Endothelial cell of umbilical vein (primary cell): Measurements from ENCODE around the gene CERCAM. TPM values are rescaled to one million over a fixed set of nuclear protein-coding genes. Genes with fewer than 3 reads are reported as not detected.

Experiments used
- BruUV-seq: library from RNA; stranded (reverse); fragments of 400-500 nt; replicated peaks from 2 replicates; lab custom pipeline; 2021; lab: Mats Ljungman, UMichigan
- CTCF ChIA-PET: fragments of 300-600, 350-600 bp; sonication (Branson Sonifier 250); formaldehyde crosslinking; loops from one replicate; lab custom pipeline; 2021; ENCODE audit warnings: antibody characterized with exemption, inconsistent platforms; lab: Charles Lee
- POLR2A ChIA-PET: fragments of 300-600, 350-600 bp; sonication (Branson Sonifier 250); formaldehyde crosslinking; loops from one replicate; lab custom pipeline; 2021; ENCODE audit warnings: antibody characterized with exemption, inconsistent platforms; lab: Charles Lee
- DNase-seq: peaks from one replicate; pipeline ENCODE4 v3.0.0-alpha.2; 2011; ENCODE audit warnings: low read depth, low spot score
- FAIRE-seq: peaks from 2 replicates; lab custom pipeline; 2011; peaks lifted over from hg19 to GRCh38; lab: Jason Lieb, UNC
- H2AFZ ChIP-seq: 2 replicates; pipeline ENCODE4 v1.6.0; 2012; ENCODE audit warnings: low read depth, low read length, control low read depth, inconsistent platforms
- H3K27ac ChIP-seq: 2 replicates; pipeline ENCODE4 v1.5.1; 2011; ENCODE audit warnings: low read depth, mild to moderate bottlenecking, control low read depth, low read length, moderate library complexity; ENCODE audit not compliant: insufficient read depth
- H3K27me3 ChIP-seq, 2 experiments: 2 replicates each; pipeline versions ENCODE4 v1.6.0 to v1.6.1; 2011; ENCODE audit warnings: low read length in 2 of 2, mixed read lengths in 1 of 2; ENCODE audit not compliant: control insufficient read depth in 2 of 2, insufficient read depth in 2 of 2
- H3K36me3 ChIP-seq, 2 experiments: 2 replicates in 1 of 2; 3 replicates in 1 of 2; pipeline ENCODE4 v1.5.1; 2011; ENCODE audit warnings: low read length in 2 of 2, mild to moderate bottlenecking in 1 of 2, moderate library complexity in 1 of 2; ENCODE audit not compliant: control insufficient read depth in 2 of 2, insufficient read depth in 2 of 2; ENCODE audit errors: extremely low read depth in 1 of 2
- H3K4me1 ChIP-seq: 3 replicates; pipeline ENCODE4 v1.5.1; 2011; ENCODE audit warnings: mild to moderate bottlenecking, low read length; ENCODE audit not compliant: control insufficient read depth, insufficient read depth; ENCODE audit errors: extremely low read depth
- H3K4me2 ChIP-seq: 2 replicates; pipeline ENCODE4 v1.6.1; 2011; ENCODE audit warnings: low read length, control low read depth, mixed read lengths; ENCODE audit not compliant: insufficient read depth
- H3K4me3 ChIP-seq, 3 experiments: fragments of 200-600 bp in 1 of 3; sonication (generic), shearing (Covaris generic) in 1 of 3; replicated peaks in 1 of 3; 2 replicates each; pipeline ENCODE4 v1.5.1; 2011 to 2016; ENCODE audit warnings: control low read depth in 3 of 3, low read length in 3 of 3, mild to moderate bottlenecking in 2 of 3, inconsistent platforms in 1 of 3, low read depth in 1 of 3, moderate library complexity in 1 of 3; ENCODE audit not compliant: insufficient read depth in 1 of 3
- H3K79me2 ChIP-seq: 2 replicates; pipeline ENCODE4 v1.6.0; 2012; ENCODE audit warnings: low read length, inconsistent platforms; ENCODE audit not compliant: control insufficient read depth, insufficient read depth
- H3K9ac ChIP-seq: replicated peaks from 2 replicates; pipeline ENCODE3; 2011; ENCODE audit warnings: low read length, control low read depth; ENCODE audit not compliant: insufficient read depth; ENCODE audit errors: extremely low read depth
- H3K9me1 ChIP-seq: replicated peaks from 3 replicates; pipeline ENCODE4 v1.6.0; 2011; ENCODE audit warnings: mild to moderate bottlenecking, low read length; ENCODE audit not compliant: control insufficient read depth, insufficient read depth; ENCODE audit errors: extremely low read depth
- H3K9me3 ChIP-seq: replicated peaks from 2 replicates; pipeline ENCODE4 v1.5.1; 2012; ENCODE audit warnings: low read length, inconsistent platforms; ENCODE audit not compliant: control insufficient read depth, insufficient read depth
- H4K20me1 ChIP-seq: replicated peaks from 2 replicates; pipeline ENCODE3; 2011; ENCODE audit warnings: mild to moderate bottlenecking, low read length; ENCODE audit not compliant: control insufficient read depth, insufficient read depth; ENCODE audit errors: extremely low read depth
- CTCF ChIP-seq, 2 donors: IDR thresholded peaks; 1 replicate in 1 of 2; 2 replicates in 1 of 2; pipeline ENCODE4 v1.5.1; 2011; ENCODE audit warnings: low read length in 2 of 2, mild to moderate bottlenecking in 2 of 2, moderate library complexity in 2 of 2, control low read depth in 1 of 2, inconsistent platforms in 1 of 2, low read depth in 1 of 2; ENCODE audit not compliant: insufficient read depth in 1 of 2; ENCODE audit errors: extremely low read depth in 1 of 2
- EZH2 ChIP-seq: IDR thresholded peaks from 2 replicates; pipeline ENCODE4 v1.6.1; 2012; ENCODE audit warnings: borderline replicate concordance, low read depth, mild to moderate bottlenecking, moderate library complexity, low read length, inconsistent platforms; ENCODE audit not compliant: severe bottlenecking
- FOS ChIP-seq: IDR thresholded peaks from 2 replicates; pipeline ENCODE4 v1.6.1; 2011; ENCODE audit warnings: mild to moderate bottlenecking, low read length, moderate library complexity, borderline replicate concordance; ENCODE audit not compliant: insufficient read depth
- GATA2 ChIP-seq: IDR thresholded peaks from 2 replicates; pipeline ENCODE4 v1.7.0; 2011; ENCODE audit warnings: low read depth, mild to moderate bottlenecking, moderate library complexity, mixed read lengths, low read length; ENCODE audit not compliant: insufficient read length, insufficient read depth
- JUN ChIP-seq: IDR thresholded peaks from 2 replicates; pipeline ENCODE4 v1.6.1; 2011; ENCODE audit warnings: borderline replicate concordance, low read depth; ENCODE audit not compliant: insufficient read length, insufficient read depth
- MAX ChIP-seq: IDR thresholded peaks from 2 replicates; pipeline ENCODE4 v1.6.1; 2011; ENCODE audit not compliant: insufficient read depth, insufficient read length
- MYC ChIP-seq: IDR thresholded peaks from one replicate; pipeline ENCODE4 v1.6.1; 2011; ENCODE audit warnings: mild to moderate bottlenecking, low read depth, low read length
- POLR2A ChIP-seq: IDR thresholded peaks from 2 replicates; pipeline ENCODE4 v1.6.1; 2012; ENCODE audit warnings: low read depth, mild to moderate bottlenecking, control low read depth, low read length
- POLR2AphosphoS5 ChIP-seq: IDR thresholded peaks from 2 replicates; pipeline ENCODE4 v1.6.1; 2012; ENCODE audit warnings: low read depth, mild to moderate bottlenecking, control low read depth, low read length, moderate library complexity; ENCODE audit not compliant: insufficient read depth
- dilution Hi-C: fragments of 300-500 bp; cut with MboI; formaldehyde crosslinking; loops from one replicate; pipeline ENCODE4 v1.15.0; 2019; ENCODE audit warnings: low sequenced_read_pairs; ENCODE audit not compliant: extremely low pct_ligation_motif_present
- intact Hi-C: fragments of 100-400 bp; cut with micrococcal nuclease; formaldehyde crosslinking; loops from one replicate; pipeline ENCODE4 v1.10.0; 2022
- polyA plus RNA-seq, 4 experiments: library from polyadenylated mRNA; depleted of rRNA in 3 of 4; stranded (reverse) in 3 of 4; unstranded in 1 of 4; fragments of >200 nt; gene quantifications; 2 replicates each; pipeline versions ENCODE4 v1.2.1 to v1.2.3, GENCODE V29; 2011 to 2012; ENCODE audit warnings: missing spikeins in 1 of 4
- total RNA-seq: library from RNA; stranded (reverse); gene quantifications from 2 replicates; pipeline ENCODE4 v1.2.3, GENCODE V29; 2021

Gene CERCAM
- total and polyA plus RNA-seq, 2 donors (not counting 3 experiments of a cell fraction or from before 2014, with no cell fraction given): 47.9 to 77.8 TPM

- Histone ChIP-seq H3K36me3 (peaks cover 0 to 3% of the 10 kb centered on the region in 2 experiments), H2AFZ (no peak overlapping the region), H3K27ac (no peak overlapping the region), H3K4me3 (no peak overlapping the region), H3K9ac (no peak overlapping the region), H3K79me2 (no peaks in the 10 kb centered on the region), H3K4me1 (no peaks in the 10 kb centered on the region), H3K4me2 (no peak overlapping the region), H3K27me3 (no peaks in the 10 kb centered on the region), H3K9me1 (no peaks in the 10 kb centered on the region), H3K9me3 (no peaks in the 10 kb centered on the region), H4K20me1 (no peaks in the 10 kb centered on the region)
- ChIA-PET CTCF (no interaction called here), POLR2A (no interaction called here)
- no peak for TF ChIP-seq EZH2
- no peak for TF ChIP-seq GATA2
- TF ChIP-seq MAX: no peak
- no peak for TF ChIP-seq MYC
- no TSS peak for BruUV-seq
- intact Hi-C loops (no loop called here), dilution Hi-C loops (no loop called here)
- DNase-seq (no peak), FAIRE-seq (no peak)
Observed at GRCh38 chr9:128470560-128470959, 49.9 kb downstream of the CERCAM start.

- Histone ChIP-seq H2AFZ (no peak overlapping the region), H3K79me2 (no peaks in the 10 kb centered on the region), H3K36me3 (peaks cover 0 to 3% of the 10 kb centered on the region in 2 experiments), H3K4me3 (no peak overlapping the region), H3K27ac (no peak overlapping the region), H3K9me1 (no peaks in the 10 kb centered on the region), H3K4me2 (no peak overlapping the region), H4K20me1 (no peaks in the 10 kb centered on the region), H3K9ac (no peak overlapping the region), H3K27me3 (no peaks in the 10 kb centered on the region), H3K4me1 (no peaks in the 10 kb centered on the region), H3K9me3 (no peaks in the 10 kb centered on the region)
- ChIA-PET CTCF (no interaction called here), POLR2A (no interaction called here)
- BruUV-seq: no TSS peak
- dilution Hi-C loops (no loop called here), intact Hi-C loops (no loop called here)
- DNase-seq (no peak), FAIRE-seq (no peak)
- no peak for TF ChIP-seq EZH2
- TF ChIP-seq POLR2AphosphoS5: no peak
- TF ChIP-seq JUN: no peak
- no peak for TF ChIP-seq CTCF (IDR thresholded peaks at IDR 0.05; ENCODE audit: extremely low read depth in 1 of 2, insufficient read depth in 1 of 2, low read depth in 1 of 2, low read length in 2 of 2)
- TF ChIP-seq GATA2: no peak
- no peak for TF ChIP-seq FOS
- TF ChIP-seq POLR2A: no peak
- no peak for TF ChIP-seq MAX
- no peak for TF ChIP-seq MYC
Observed at GRCh38 chr9:128473104-128473503, 52.4 kb downstream of the CERCAM start.
